HepG2 (cell line): ENCODE measurements around the gene MYOM1. TPM values are rescaled to one million over a fixed set of nuclear protein-coding genes. Genes with fewer than 3 reads are reported as not detected.
A peak's percentile ranks its signal among the peaks of the same experiment; 100 is the strongest.

ENCODE experiments used
- AHDC1 ChIP-seq: sonication (generic); formaldehyde crosslinking; IDR thresholded peaks from 2 replicates; pipeline ENCODE4 v1.5.1; 2020; ENCODE audit warnings: mild to moderate bottlenecking, missing genetic modification reagents, borderline replicate concordance
- BRCA1 ChIP-seq: sonication (generic); formaldehyde crosslinking; IDR thresholded peaks from 2 replicates; pipeline ENCODE4 v1.4.0; 2020; ENCODE audit warnings: missing genetic modification reagents
- ELF3 ChIP-seq: IDR thresholded peaks from 2 replicates; pipeline ENCODE4 v1.6.1; 2016; ENCODE audit warnings: missing genetic modification reagents, missing compliant biosample characterization
- FIP1L1 ChIP-seq: fragments of 200-400 bp; formaldehyde crosslinking; IDR thresholded peaks from 2 replicates; pipeline ENCODE4 v1.6.1; 2018; ENCODE audit warnings: low read depth, mild to moderate bottlenecking, low read length, moderate library complexity, borderline replicate concordance; ENCODE audit not compliant: insufficient read depth
- FOXJ3 ChIP-seq: sonication (generic); formaldehyde crosslinking; IDR thresholded peaks from 2 replicates; pipeline ENCODE4 v1.4.0; 2020; ENCODE audit warnings: missing genetic modification reagents, mild to moderate bottlenecking, borderline replicate concordance
- HOXA3 ChIP-seq: sonication (generic); formaldehyde crosslinking; IDR thresholded peaks from 2 replicates; pipeline ENCODE4 v1.5.0; 2020; ENCODE audit warnings: missing genetic modification reagents
- IKZF5 ChIP-seq: IDR thresholded peaks from 2 replicates; pipeline ENCODE4 v1.6.1; 2018; ENCODE audit warnings: missing genetic modification reagents, mild to moderate bottlenecking, missing compliant biosample characterization
- PAWR ChIP-seq: sonication (generic); formaldehyde crosslinking; IDR thresholded peaks from 2 replicates; pipeline ENCODE4 v1.4.0; 2020; ENCODE audit warnings: missing genetic modification reagents, mild to moderate bottlenecking, borderline replicate concordance
- PHB2 ChIP-seq: fragments of 450-650 bp; IDR thresholded peaks from 2 replicates; pipeline ENCODE4 v1.6.1; 2018; ENCODE audit not compliant: partially characterized antibody
- RXRA ChIP-seq: sonication (generic); formaldehyde crosslinking; IDR thresholded peaks from 2 replicates; pipeline ENCODE4 v1.5.1; 2020; ENCODE audit warnings: missing genetic modification reagents
- SOX13 ChIP-seq, 3 experiments: fragments of 450-650 bp in 1 of 3; sonication (generic) in 1 of 3; formaldehyde crosslinking in 1 of 3; IDR thresholded peaks in 2 of 3; conservative IDR thresholded peaks in 1 of 3; 2 replicates each; pipeline versions ENCODE4 v1.5.0 to v1.6.1; 2016 to 2020; ENCODE audit warnings: antibody characterized with exemption in 1 of 3, mild to moderate bottlenecking in 1 of 3, missing compliant biosample characterization in 1 of 3, missing genetic modification reagents in 1 of 3, moderate library complexity in 1 of 3
- SRY ChIP-seq: sonication (generic); formaldehyde crosslinking; IDR thresholded peaks from 2 replicates; pipeline ENCODE4 v1.8.0; 2022; ENCODE audit warnings: mild to moderate bottlenecking, missing genetic modification reagents
- SSRP1 ChIP-seq: IDR thresholded peaks from 2 replicates; pipeline ENCODE4 v1.6.1; 2016; ENCODE audit warnings: control low read depth
- STAT6 ChIP-seq: sonication (generic); formaldehyde crosslinking; IDR thresholded peaks from 2 replicates; pipeline ENCODE4 v1.4.0; 2020; ENCODE audit warnings: missing genetic modification reagents, mild to moderate bottlenecking, borderline replicate concordance
- TBL1XR1 ChIP-seq: fragments of 150-350 bp; IDR thresholded peaks from 2 replicates; pipeline ENCODE4 v1.6.1; 2014; ENCODE audit warnings: borderline replicate concordance, low read length; ENCODE audit not compliant: partially characterized antibody
- ZBTB42 ChIP-seq: sonication (generic); formaldehyde crosslinking; IDR thresholded peaks from 2 replicates; pipeline ENCODE4 v1.5.0; 2020; ENCODE audit warnings: mild to moderate bottlenecking, missing genetic modification reagents
- ZNF432 ChIP-seq: sonication (generic); formaldehyde crosslinking; IDR thresholded peaks from 2 replicates; pipeline ENCODE4 v1.5.0; 2020; ENCODE audit warnings: missing genetic modification reagents, mild to moderate bottlenecking, borderline replicate concordance
- ZNF496 ChIP-seq: sonication (generic); formaldehyde crosslinking; IDR thresholded peaks from 2 replicates; pipeline ENCODE4 v1.8.1; 2023; ENCODE audit warnings: mild to moderate bottlenecking, moderate library complexity, missing genetic modification reagents; ENCODE audit not compliant: insufficient replicate concordance
- ZNF614 ChIP-seq: IDR thresholded peaks from 2 replicates; pipeline ENCODE4 v1.6.1; 2018; ENCODE audit warnings: missing biosample characterization, missing genetic modification reagents, inconsistent platforms, borderline replicate concordance
- polyA plus RNA-seq, 8 experiments: library from polyadenylated mRNA; depleted of rRNA in 3 of 8; stranded (reverse) in 7 of 8; unstranded in 1 of 8; fragments of >200 nt; fragmentation: Illumina TruSeq in 4 of 8; extraction: Trizol in 4 of 8; gene quantifications; 2 replicates each; pipeline versions ENCODE4 v1.2.1 to v1.2.3, GENCODE V29; 2011 to 2016; ENCODE audit warnings: low read depth in 4 of 8, missing spikeins in 1 of 8, mixed read lengths in 1 of 8; ENCODE audit not compliant: insufficient read depth in 1 of 8
- total RNA-seq, 5 experiments: library from RNA; depleted of rRNA; stranded (reverse); fragments of >200 nt; fragmentation: Illumina TruSeq; extraction: Trizol; gene quantifications; 2 replicates each; pipeline ENCODE4 v1.2.3, GENCODE V29; 2016; ENCODE audit warnings: low read depth in 1 of 5

The MYOM1 gene
- total and polyA plus RNA-seq, 2 of the 13 experiments (the other 11 are each of a cell fraction or from before 2014, with no cell fraction given), result 0.46 to 0.98 TPM

GRCh38 chr18:3058328-3059191, 161.2 kb downstream of the MYOM1 start (continued):
- peak; percentile 75; the same call in 1 of the 2 replicates for TF ChIP-seq AHDC1 (CRISPR knock-in tag)
- TF ChIP-seq PAWR (CRISPR knock-in tag), result no peak
- TF ChIP-seq HOXA3 (CRISPR knock-in tag), result peak; percentile 18; the same call in 1 of the 2 replicates
- no peak for TF ChIP-seq TBL1XR1
- no peak for TF ChIP-seq SRY (CRISPR knock-in tag)
- no peak for TF ChIP-seq SOX13 (IDR thresholded peaks at IDR 0.05)
- peak in 1 of 2 experiments; percentile 92; a peak in 2 of 4 replicates for TF ChIP-seq SOX13 (CRISPR knock-in tag; conservative IDR thresholded peaks at IDR 0.05 in 1 of 2, IDR thresholded peaks at IDR 0.05 in 1 of 2)
- TF ChIP-seq STAT6, result peak; percentile 80; the same call in 1 of the 2 replicates
- no peak for TF ChIP-seq ZNF496 (CRISPR knock-in tag)
- peak; percentile 79; the same call in 1 of the 2 replicates for TF ChIP-seq IKZF5 (CRISPR knock-in tag)
- no peak for TF ChIP-seq ZBTB42 (CRISPR knock-in tag)
- peak; percentile 94 for TF ChIP-seq ELF3 (CRISPR knock-in tag)
- TF ChIP-seq BRCA1 (CRISPR knock-in tag), result no peak
- TF ChIP-seq ZNF432 (CRISPR knock-in tag), result no peak
- TF ChIP-seq FIP1L1, result no peak
- peak; percentile 72; the same call in 1 of the 2 replicates for TF ChIP-seq ZNF614 (CRISPR knock-in tag)
- no peak for TF ChIP-seq FOXJ3 (CRISPR knock-in tag)
- peak; percentile 69; the same call in 1 of the 2 replicates for TF ChIP-seq SSRP1
- TF ChIP-seq RXRA (CRISPR knock-in tag), result peak; percentile 86; the same call in 1 of the 2 replicates
- TF ChIP-seq PHB2, result no peak
